HAP-1 (cell line): Measurements from ENCODE around the gene PKN2.

Source experiments
- DNase-seq, 2 experiments: peaks; one replicate each; pipeline ENCODE4 v3.0.0-alpha.2; 2016 to 2020; ENCODE audit warnings: low spot score in 2 of 2
- H3K27me3 ChIP-seq: fragments of 250-450 bp; sonication (Bioruptor Pico); 2 replicates; pipeline ENCODE4 v1.5.1; 2020; ENCODE audit warnings: low read depth, mild to moderate bottlenecking, moderate library complexity
- H3K36me3 ChIP-seq: fragments of 250-450 bp; sonication (Bioruptor Pico); replicated peaks from 2 replicates; pipeline ENCODE4 v1.5.1; 2020; ENCODE audit warnings: mild to moderate bottlenecking
- H3K4me1 ChIP-seq: fragments of 250-450 bp; sonication (Bioruptor Pico); 2 replicates; pipeline ENCODE4 v1.5.1; 2020; ENCODE audit warnings: mild to moderate bottlenecking
- H3K4me3 ChIP-seq: fragments of 250-450 bp; sonication (Bioruptor Pico); 2 replicates; pipeline ENCODE4 v1.5.1; 2020; ENCODE audit warnings: mild to moderate bottlenecking, moderate library complexity
- H3K9me3 ChIP-seq: fragments of 250-450 bp; sonication (Bioruptor Pico); 2 replicates; pipeline ENCODE4 v1.5.1; 2020; ENCODE audit warnings: mild to moderate bottlenecking, moderate library complexity
- in situ Hi-C: fragments of 300-500 bp; cut with MboI; formaldehyde crosslinking; loops from 3 replicates; pipeline ENCODE4 v1.14.3; 2020; ENCODE audit warnings: low sequenced_read_pairs, inconsistent platforms, mixed read lengths

The PKN2 gene

DNA sequence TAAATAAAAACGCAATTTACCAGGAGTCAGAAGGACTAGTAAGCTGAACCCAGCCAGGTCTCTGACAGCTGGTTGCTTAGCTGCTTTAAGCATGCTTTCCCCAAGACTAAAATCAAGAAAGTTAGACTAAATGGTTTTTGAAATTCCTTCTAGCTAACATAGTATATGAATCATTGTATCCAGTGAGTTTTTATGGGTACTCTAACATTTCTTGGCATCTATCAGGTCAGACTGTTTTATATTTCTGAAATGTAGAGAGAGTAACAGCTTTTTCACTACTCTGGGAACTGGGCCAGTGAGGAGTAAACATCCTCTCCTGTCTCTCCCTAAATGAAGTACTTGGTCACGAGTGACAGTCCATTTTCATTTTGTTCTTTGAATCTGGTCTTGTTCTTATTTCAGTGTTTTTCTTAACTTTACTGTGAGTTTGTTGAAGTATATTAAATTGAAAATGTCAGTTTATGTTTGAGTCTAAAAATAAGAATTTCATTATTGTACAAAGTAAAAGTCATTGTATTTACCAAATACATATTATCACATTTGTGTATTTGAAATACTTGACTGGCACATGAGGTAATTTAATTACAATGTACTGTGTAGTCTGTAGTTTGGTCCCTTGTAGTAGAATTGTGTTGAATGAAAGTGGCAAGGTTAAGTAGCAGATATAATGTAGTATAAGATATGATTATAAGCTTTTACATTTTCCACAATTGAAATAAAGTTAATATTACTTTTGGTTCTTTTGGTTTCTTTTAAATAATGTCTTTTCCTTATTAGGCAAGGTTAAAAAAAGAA is 47.6 kb downstream of the PKN2 start:
- no peaks in the 10 kb centered on the region for H3K9me3 ChIP-seq
- H3K4me3 ChIP-seq, result no peak overlapping the region
- DNase-seq, result no peak
- no peaks in the 10 kb centered on the region for H3K4me1 ChIP-seq
- H3K36me3 ChIP-seq, result no peaks in the 10 kb centered on the region
- in situ Hi-C loops, result no loop called here
- no peaks in the 10 kb centered on the region for H3K27me3 ChIP-seq

DNA sequence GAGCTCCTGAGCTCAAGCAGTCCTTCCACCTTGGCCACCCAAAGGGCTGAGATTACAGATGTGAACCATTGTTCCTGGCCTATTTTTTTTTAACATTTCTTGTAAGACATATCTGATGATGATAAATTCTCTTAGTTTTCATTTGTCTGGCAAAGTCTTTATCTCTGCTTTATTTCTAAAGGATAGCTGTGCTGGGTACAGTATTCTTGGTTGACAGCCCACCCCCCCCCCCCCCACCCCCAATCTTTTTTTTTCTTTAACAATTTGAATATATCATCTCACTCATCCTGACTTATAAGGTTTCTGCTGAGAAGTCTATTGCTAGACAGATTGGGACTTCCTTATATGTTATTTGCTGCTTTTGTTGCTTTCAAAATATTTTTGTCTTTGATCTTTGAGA is 51.3 kb downstream of the PKN2 start:
- in situ Hi-C loops, result no loop called here
- Histone ChIP-seq H3K27me3 (no peaks in the 10 kb centered on the region), H3K36me3 (no peaks in the 10 kb centered on the region), H3K4me1 (no peaks in the 10 kb centered on the region; the same call in 1 of the 2 replicates), H3K9me3 (no peaks in the 10 kb centered on the region), H3K4me3 (no peak overlapping the region)
- no peak for DNase-seq

DNA sequence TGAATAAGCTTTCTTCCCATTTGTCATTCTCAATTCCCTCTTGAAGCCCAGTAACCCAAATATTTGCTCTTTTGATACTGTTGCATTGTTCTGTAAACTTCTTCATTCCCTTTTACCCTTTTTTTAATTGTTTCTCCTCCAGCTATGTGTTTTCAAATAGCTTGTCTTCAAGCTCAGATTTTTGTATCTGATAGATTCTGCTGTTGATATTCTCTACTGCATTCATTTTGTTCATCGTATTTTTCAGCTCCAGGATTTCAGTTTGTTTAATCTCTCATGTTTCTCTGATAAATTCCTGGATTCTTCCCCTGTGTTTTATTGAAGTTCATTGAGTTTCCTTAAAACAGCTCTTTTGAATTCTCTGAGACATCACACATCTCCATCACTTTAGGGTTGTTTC is 51.8 kb downstream of the PKN2 start:
- Histone ChIP-seq H3K4me3 (no peak overlapping the region), H3K27me3 (no peaks in the 10 kb centered on the region)

DNA sequence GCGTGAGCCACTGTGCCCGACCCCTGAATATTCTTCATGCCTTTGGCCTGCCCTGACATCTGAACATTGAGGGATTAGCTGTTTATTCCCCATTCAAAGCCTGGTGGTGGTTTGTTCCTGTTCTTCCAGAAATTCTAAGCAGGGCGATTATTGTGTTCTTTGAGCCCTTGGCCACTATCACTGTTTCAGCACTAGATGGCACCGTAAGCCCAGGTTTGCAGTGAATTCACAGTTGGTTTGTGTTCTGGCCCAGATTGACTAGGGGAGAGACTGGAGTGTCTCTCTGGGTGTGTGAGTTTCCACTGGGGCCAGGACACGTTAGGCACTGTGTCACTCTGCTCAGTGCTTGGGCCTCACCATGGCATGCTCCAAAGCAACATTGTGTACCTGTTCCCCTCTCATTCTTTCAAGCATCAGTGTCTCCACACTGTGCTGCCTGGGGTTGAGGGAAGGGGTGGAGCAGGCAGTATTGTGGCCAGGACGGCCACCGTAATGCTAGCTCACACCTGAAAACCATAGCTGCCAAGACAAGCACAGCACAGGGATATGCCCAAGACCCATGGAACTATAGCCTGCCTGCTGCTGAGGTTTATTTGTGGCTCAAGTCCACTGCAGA is 52.7 kb downstream of the PKN2 start:
- peak; percentile 34 to 69 for DNase-seq
- Histone ChIP-seq H3K9me3 (no peaks in the 10 kb centered on the region), H3K4me1 (no peaks in the 10 kb centered on the region; the same call in 1 of the 2 replicates), H3K27me3 (no peaks in the 10 kb centered on the region), H3K4me3 (no peak overlapping the region), H3K36me3 (no peaks in the 10 kb centered on the region)
- in situ Hi-C loops, result no loop called here

More for the DNA sequence above, 51.8 kb downstream of the PKN2 start:
- Histone ChIP-seq H3K9me3 (no peaks in the 10 kb centered on the region), H3K4me1 (no peaks in the 10 kb centered on the region; the same call in 1 of the 2 replicates), H3K36me3 (no peaks in the 10 kb centered on the region)
- no peak for DNase-seq
- in situ Hi-C loops, result no loop called here

DNA sequence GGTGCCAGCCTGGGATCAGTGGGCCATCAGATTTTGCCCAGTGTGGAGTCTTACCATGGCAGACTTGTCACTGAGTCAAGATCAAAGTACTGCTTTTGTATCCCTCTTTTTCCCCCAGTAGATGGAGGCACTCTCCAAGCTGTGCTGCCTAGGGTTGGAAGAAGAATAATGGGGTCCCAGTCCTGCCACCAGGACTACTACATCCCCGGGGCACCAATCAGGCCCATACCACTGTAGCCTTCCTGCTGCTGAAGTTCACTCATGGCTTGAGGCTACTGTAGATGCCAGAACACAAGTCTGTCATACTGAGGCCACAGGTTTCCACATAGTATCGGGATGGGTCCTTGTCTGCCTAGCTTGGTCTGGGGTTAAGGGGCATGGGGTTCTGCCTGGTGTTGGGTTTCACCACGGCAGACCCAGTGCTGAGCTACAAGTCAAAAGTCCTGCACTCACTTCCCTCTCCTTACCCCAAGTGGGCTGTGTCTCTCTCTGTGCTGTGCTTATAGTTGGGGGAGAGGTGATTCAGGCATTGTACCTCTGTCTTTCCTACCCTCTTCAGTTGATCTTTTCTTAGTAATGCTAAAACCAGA is 53.4 kb downstream of the PKN2 start:
- H3K36me3 ChIP-seq, result no peaks in the 10 kb centered on the region
- H3K4me3 ChIP-seq, result no peak overlapping the region
- DNase-seq, result no peak
- H3K27me3 ChIP-seq, result no peaks in the 10 kb centered on the region
- no peaks in the 10 kb centered on the region for H3K9me3 ChIP-seq
- in situ Hi-C loops, result no loop called here
- H3K4me1 ChIP-seq, result no peaks in the 10 kb centered on the region; the same call in 1 of the 2 replicates

GRCh38 chr1:88740784-88741183 is 56.7 kb downstream of the PKN2 start:
- Histone ChIP-seq H3K4me3 (no peak overlapping the region), H3K27me3 (no peaks in the 10 kb centered on the region), H3K9me3 (no peaks in the 10 kb centered on the region), H3K4me1 (no peaks in the 10 kb centered on the region; the same call in 1 of the 2 replicates), H3K36me3 (no peaks in the 10 kb centered on the region; the same call in 1 of the 2 replicates)
- in situ Hi-C loops, result no loop called here
- no peak for DNase-seq

GRCh38 chr1:88741413-88741812 is 57.3 kb downstream of the PKN2 start:
- H3K4me1 ChIP-seq, result no peaks in the 10 kb centered on the region; the same call in 1 of the 2 replicates
- no peaks in the 10 kb centered on the region for H3K9me3 ChIP-seq
- in situ Hi-C loops, result no loop called here
- H3K36me3 ChIP-seq, result no peaks in the 10 kb centered on the region; the same call in 1 of the 2 replicates
- no peak for DNase-seq
- H3K4me3 ChIP-seq, result no peak overlapping the region
- H3K27me3 ChIP-seq, result no peaks in the 10 kb centered on the region

- Histone ChIP-seq H3K4me1 (no peaks in the 10 kb centered on the region; the same call in 1 of the 2 replicates), H3K4me3 (no peak overlapping the region), H3K27me3 (no peaks in the 10 kb centered on the region), H3K36me3 (no peaks in the 10 kb centered on the region; the same call in 1 of the 2 replicates), H3K9me3 (no peaks in the 10 kb centered on the region)
- DNase-seq, result no peak
- in situ Hi-C loops, result no loop called here
These were observed 58.5 kb downstream of the PKN2 start for GRCh38 chr1:88742531-88742930.

GRCh38 chr1:88744142-88744541 is 60.1 kb downstream of the PKN2 start:
- in situ Hi-C loops, result no loop called here
- no peak for DNase-seq
- Histone ChIP-seq H3K36me3 (no peaks in the 10 kb centered on the region; the same call in 1 of the 2 replicates), H3K9me3 (no peaks in the 10 kb centered on the region), H3K4me1 (no peaks in the 10 kb centered on the region; the same call in 1 of the 2 replicates), H3K27me3 (no peaks in the 10 kb centered on the region), H3K4me3 (no peak overlapping the region)

DNA sequence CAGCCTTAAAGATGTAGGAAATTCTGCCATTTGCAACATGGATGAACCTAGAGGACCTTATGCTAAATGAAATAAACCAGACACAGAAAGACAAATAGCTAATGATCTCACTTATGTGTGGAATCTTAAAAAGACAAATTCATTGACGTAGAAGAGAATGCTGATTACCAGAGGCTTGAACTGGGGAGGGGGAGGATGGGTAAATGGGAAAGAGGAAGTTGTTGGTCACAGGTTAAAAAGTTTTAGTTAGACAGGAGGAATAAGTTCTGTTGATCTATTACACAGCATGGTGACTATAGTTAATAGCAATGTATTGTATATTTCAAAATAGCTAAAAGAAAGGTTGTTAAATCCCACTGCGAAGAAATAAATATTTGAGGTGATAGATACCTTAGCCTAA is 62.8 kb downstream of the PKN2 start:
- no peak overlapping the region for H3K4me3 ChIP-seq
- no peaks in the 10 kb centered on the region; the same call in 1 of the 2 replicates for H3K36me3 ChIP-seq
- H3K9me3 ChIP-seq, result no peaks in the 10 kb centered on the region
- in situ Hi-C loops, result no loop called here
- no peaks in the 10 kb centered on the region for H3K4me1 ChIP-seq
- no peaks in the 10 kb centered on the region for H3K27me3 ChIP-seq
- no peak for DNase-seq

GRCh38 chr1:88751714-88752113 is 67.6 kb downstream of the PKN2 start:
- DNase-seq, result no peak
- in situ Hi-C loops, result no loop called here
- Histone ChIP-seq H3K36me3 (no peaks in the 10 kb centered on the region), H3K4me3 (no peak overlapping the region), H3K4me1 (no peaks in the 10 kb centered on the region), H3K27me3 (no peaks in the 10 kb centered on the region), H3K9me3 (no peaks in the 10 kb centered on the region)

DNA sequence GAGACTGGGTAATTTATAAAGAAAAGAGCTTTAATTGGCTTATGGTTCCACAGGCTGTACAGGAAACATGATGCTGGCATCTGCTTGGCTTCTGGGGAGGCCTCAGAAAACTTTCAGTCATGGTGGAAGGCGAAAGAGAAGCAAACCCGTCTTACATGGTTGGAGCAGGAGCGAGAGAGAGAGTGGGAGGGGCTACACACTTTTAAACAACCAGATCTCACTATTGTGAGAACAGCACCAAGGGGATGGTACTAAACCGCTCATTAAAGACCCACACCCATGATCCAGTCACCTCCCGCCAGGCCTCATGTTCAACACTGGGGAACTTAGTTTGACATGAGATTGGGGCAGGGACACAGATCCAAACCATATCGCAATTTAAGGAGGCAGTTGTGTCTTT is 69.4 kb downstream of the PKN2 start:
- in situ Hi-C loops, result no loop called here
- no peak overlapping the region for H3K4me3 ChIP-seq
- no peaks in the 10 kb centered on the region for H3K9me3 ChIP-seq
- no peak for DNase-seq
- H3K27me3 ChIP-seq, result no peaks in the 10 kb centered on the region
- H3K36me3 ChIP-seq, result no peaks in the 10 kb centered on the region
- no peaks in the 10 kb centered on the region for H3K4me1 ChIP-seq

- no peaks in the 10 kb centered on the region for H3K27me3 ChIP-seq
- in situ Hi-C loops, result no loop called here
- no peaks in the 10 kb centered on the region for H3K9me3 ChIP-seq
- no peaks in the 10 kb centered on the region; the same call in 1 of the 2 replicates for H3K36me3 ChIP-seq
- H3K4me3 ChIP-seq, result no peak overlapping the region
- DNase-seq, result no peak
- no peaks in the 10 kb centered on the region for H3K4me1 ChIP-seq
These were observed 79.8 kb downstream of the PKN2 start for GRCh38 chr1:88763649-88764406.
